Effector memory CD8-positive, alpha-beta T cell (primary cell): Measurements from ENCODE around the gene MPEG1.

ENCODE experiments used
- ATAC-seq: fragments of 150-1000 bp; cut with Tn5 transposase; replicated peaks from 2 replicates; pipeline ENCODE4 v1.10.0; 2021; ENCODE audit warnings: mild to moderate bottlenecking, moderate library complexity
- DNase-seq, 3 experiments: peaks; one replicate each; pipeline ENCODE4 v3.0.0; 2021
- H3K27ac Mint-ChIP-seq, 2 donors: one replicate each; pipeline ENCODE4 v1.8.0; 2022; ENCODE audit warnings: mild to moderate bottlenecking in 2 of 2, mixed read lengths in 2 of 2, moderate library complexity in 2 of 2
- H3K27me3 Mint-ChIP-seq, 2 donors: one replicate each; pipeline ENCODE4 v1.8.0; 2022; ENCODE audit warnings: mixed read lengths in 2 of 2
- H3K36me3 Mint-ChIP-seq: one replicate; pipeline ENCODE4 v1.8.0; 2022; ENCODE audit warnings: mild to moderate bottlenecking, moderate library complexity, mixed read lengths; ENCODE audit not compliant: insufficient read depth
- H3K4me1 Mint-ChIP-seq, 2 donors: one replicate each; pipeline ENCODE4 v1.8.0; 2022; ENCODE audit warnings: low read depth in 2 of 2, mixed read lengths in 2 of 2
- H3K4me3 Mint-ChIP-seq, 2 donors: one replicate each; pipeline ENCODE4 v1.8.0; 2022; ENCODE audit warnings: mild to moderate bottlenecking in 2 of 2, mixed read lengths in 2 of 2, moderate library complexity in 2 of 2
- H3K9me3 Mint-ChIP-seq, 2 donors: one replicate each; pipeline ENCODE4 v1.8.0; 2022; ENCODE audit warnings: mixed read lengths in 2 of 2
- total RNA-seq, 9 experiments: gene quantifications; one replicate each; lab custom pipeline; 2026; lab: John Stamatoyannopoulos, UW

MPEG1 gene, protein sequence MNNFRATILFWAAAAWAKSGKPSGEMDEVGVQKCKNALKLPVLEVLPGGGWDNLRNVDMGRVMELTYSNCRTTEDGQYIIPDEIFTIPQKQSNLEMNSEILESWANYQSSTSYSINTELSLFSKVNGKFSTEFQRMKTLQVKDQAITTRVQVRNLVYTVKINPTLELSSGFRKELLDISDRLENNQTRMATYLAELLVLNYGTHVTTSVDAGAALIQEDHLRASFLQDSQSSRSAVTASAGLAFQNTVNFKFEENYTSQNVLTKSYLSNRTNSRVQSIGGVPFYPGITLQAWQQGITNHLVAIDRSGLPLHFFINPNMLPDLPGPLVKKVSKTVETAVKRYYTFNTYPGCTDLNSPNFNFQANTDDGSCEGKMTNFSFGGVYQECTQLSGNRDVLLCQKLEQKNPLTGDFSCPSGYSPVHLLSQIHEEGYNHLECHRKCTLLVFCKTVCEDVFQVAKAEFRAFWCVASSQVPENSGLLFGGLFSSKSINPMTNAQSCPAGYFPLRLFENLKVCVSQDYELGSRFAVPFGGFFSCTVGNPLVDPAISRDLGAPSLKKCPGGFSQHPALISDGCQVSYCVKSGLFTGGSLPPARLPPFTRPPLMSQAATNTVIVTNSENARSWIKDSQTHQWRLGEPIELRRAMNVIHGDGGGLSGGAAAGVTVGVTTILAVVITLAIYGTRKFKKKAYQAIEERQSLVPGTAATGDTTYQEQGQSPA
- total RNA-seq = 0 to 0.67 (median 0) reads per million in 9 experiments

DNA sequence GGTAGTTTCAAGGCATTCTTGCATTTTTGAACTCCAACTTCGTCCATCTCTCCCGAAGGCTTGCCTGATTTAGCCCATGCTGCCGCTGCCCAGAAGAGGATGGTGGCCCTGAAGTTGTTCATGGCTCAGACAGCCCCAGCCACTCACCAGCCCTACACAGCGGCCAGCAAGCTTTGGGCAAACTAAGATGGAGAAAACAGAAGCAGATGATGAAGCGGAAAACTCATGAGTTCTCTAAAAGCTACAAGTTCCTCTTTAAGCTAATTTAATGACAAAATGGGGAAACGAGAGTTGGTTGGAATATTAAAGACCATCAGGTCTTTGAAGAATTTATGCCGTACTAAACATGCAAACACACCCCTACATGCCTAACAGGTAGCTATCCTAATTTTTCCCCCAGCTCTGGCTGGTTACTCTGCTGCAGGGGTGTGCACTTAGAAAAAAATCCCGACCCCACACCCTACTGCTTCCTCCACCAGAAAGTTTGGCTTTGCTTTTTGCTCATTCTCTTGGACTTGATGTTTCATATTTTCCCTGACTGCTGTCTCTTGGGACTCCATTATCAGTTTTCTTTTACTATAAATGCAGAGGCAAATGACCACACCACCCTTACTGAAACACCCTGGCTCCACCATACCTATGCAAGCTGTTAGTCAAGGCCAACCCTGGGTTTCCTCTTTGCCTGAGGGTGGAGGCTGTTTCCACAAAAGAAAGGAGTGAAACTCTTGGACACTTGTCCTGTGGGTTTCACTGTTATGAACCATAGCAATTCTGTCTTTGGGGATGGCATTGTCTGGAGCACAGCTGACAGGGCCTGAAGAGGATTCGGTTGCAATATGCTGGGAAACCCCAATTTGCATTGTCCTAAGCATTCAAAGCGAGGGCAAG lies at the start of gene MPEG1:
Gene MPEG1, minus strand, starts transcription at position 184 of the 888 bp plus-strand sequence. Its CDS starts 62 bp downstream, at position 122.
- Mint-ChIP-seq H3K4me3 (peak within 1 kb of the TSS in 1 of 2 donors; percentile 41), H3K27me3 (peaks cover 23 to 26% of the 10 kb centered on the region in 2 donors), H3K9me3 (no peaks in the 10 kb centered on the region), H3K27ac (no peak within 1 kb of the TSS), H3K4me1 (peaks cover 2 to 5% of the 10 kb centered on the region in 2 donors), H3K36me3 (no peaks in the 10 kb centered on the region)
- ATAC-seq (peak; percentile 32), DNase-seq (no peak)

- H3K36me3 Mint-ChIP-seq = no peaks in the 10 kb centered on the region
Measured at GRCh38 chr11:59262177-59262818, 49.6 kb upstream of the MPEG1 start.

DNA sequence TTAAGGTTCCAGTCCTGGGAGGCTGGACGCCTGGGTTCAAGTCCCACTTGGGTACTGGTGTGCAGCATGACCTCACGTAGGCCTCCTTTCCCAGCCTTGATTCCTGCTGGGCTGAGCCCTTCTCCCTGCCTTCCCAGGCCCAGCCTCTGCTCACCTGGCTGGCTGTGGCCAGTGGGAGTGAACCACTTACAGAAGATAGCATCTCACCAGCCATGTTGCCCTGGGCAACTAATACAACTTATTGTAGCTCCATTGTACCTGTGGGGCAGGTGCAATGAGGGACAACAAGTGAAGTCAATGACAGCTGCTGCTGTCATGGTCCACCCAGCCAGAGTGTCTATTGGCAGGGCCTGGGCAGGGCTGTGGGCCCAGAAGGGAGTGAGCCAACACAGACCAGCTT lies 48.4 kb upstream of the MPEG1 start:
- Mint-ChIP-seq H3K36me3 (no peaks in the 10 kb centered on the region), H3K4me1 (no peaks in the 10 kb centered on the region), H3K9me3 (no peaks in the 10 kb centered on the region), H3K4me3 (no peak overlapping the region), H3K27ac (no peak overlapping the region), H3K27me3 (peaks cover 6 to 30% of the 10 kb centered on the region in 2 donors)
- no peak for DNase-seq
- no peak for ATAC-seq

More at GRCh38 chr11:59262177-59262818, 49.6 kb upstream of the MPEG1 start:
- no peak for DNase-seq
- Mint-ChIP-seq H3K4me3 (no peak overlapping the region), H3K27me3 (peaks cover 6 to 20% of the 10 kb centered on the region in 2 donors), H3K4me1 (no peaks in the 10 kb centered on the region), H3K27ac (no peak overlapping the region), H3K9me3 (no peaks in the 10 kb centered on the region)
- ATAC-seq = no peak

DNA sequence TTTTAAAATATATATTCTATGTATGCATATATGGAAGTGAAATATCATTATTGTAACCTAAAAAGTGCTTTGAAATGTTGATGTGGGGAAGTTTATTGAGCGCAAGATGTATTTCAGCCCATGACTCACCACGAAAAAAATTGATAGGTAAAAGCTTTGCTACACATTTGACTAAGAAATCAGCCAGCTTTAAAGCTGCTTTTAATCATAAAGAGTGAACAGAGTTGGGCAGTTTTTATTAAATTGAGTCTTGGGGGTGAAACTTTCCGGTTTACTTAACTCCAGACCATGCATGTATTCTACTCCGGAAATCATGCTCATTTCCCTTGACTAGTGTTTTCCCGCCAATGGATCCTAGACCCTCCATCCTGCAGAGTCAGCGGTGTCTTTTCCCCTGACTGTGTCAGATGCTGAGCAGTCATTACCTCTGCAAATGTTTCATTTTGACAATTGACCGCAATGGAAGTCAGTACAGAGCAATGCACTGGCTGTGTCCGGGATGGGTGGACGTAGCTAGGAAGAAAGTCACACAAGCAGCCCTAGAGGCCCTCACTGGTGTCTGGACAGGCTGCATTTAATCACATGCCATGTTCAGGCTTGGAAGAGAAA lies 47.2 kb upstream of the MPEG1 start:
- Mint-ChIP-seq H3K27ac (no peak overlapping the region), H3K9me3 (no peaks in the 10 kb centered on the region), H3K27me3 (peaks cover 12 to 30% of the 10 kb centered on the region in 2 donors), H3K36me3 (no peaks in the 10 kb centered on the region), H3K4me3 (no peak overlapping the region), H3K4me1 (no peaks in the 10 kb centered on the region)
- DNase-seq = no peak
- ATAC-seq = no peak

DNA sequence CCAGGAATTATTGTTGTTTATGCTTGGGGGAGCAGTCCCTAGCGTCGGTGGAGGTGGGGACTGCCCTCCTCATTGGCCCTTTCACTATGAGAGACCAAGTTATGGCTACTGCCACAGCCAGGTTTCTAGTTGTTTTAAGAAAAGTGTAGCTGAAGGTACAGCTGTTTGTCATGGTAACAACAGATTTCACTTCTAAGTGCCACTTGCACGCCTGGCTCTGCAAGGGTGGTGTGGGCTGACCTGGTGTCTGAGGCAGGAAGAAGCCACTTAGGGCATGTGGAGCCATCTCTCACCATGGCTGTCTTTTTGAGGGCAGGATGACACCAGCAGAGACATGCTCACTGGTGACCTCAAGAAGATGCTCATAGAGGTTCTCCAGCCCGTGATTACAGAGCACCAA lies 46.3 kb upstream of the MPEG1 start:
- DNase-seq (no peak), ATAC-seq (no peak)
- Mint-ChIP-seq H3K4me3 (no peak overlapping the region), H3K27ac (no peak overlapping the region), H3K27me3 (peaks cover 17 to 30% of the 10 kb centered on the region in 2 donors), H3K36me3 (no peaks in the 10 kb centered on the region), H3K9me3 (no peaks in the 10 kb centered on the region), H3K4me1 (no peaks in the 10 kb centered on the region)

- ATAC-seq = no peak
- no peak overlapping the region for H3K4me3 Mint-ChIP-seq
- H3K36me3 Mint-ChIP-seq = no peaks in the 10 kb centered on the region
- peaks cover 17 to 24% of the 10 kb centered on the region in 2 donors for H3K27me3 Mint-ChIP-seq
- H3K4me1 Mint-ChIP-seq = no peaks in the 10 kb centered on the region
- H3K9me3 Mint-ChIP-seq = no peaks in the 10 kb centered on the region
- no peak for DNase-seq
- no peak overlapping the region for H3K27ac Mint-ChIP-seq
Measured at GRCh38 chr11:59255281-59255680, 42.6 kb upstream of the MPEG1 start.

DNA sequence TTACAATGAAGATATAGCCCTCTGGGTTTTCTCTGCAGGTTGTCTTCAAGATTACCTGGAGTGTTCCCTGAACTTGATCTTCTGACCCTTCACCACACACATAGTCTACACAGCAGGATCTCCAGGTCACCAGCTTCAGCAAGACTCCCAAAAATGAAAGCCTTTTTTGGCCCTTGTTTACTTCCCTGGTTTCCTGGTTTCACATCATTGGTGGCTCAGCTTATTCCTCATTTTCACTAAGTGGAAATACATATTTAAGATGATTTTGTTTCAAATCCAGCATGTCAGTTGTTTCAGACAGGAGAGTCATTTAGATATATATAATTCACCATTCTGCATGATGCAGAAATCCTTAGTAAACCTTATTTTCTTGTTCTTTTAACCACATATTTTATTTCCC lies 41.6 kb upstream of the MPEG1 start:
- ATAC-seq (no peak), DNase-seq (no peak)
- no peaks in the 10 kb centered on the region for H3K9me3 Mint-ChIP-seq
- no peaks in the 10 kb centered on the region for H3K4me1 Mint-ChIP-seq
- H3K36me3 Mint-ChIP-seq = no peaks in the 10 kb centered on the region
- peaks cover 13 to 17% of the 10 kb centered on the region in 2 donors for H3K27me3 Mint-ChIP-seq
- no peak overlapping the region for H3K4me3 Mint-ChIP-seq
- no peak overlapping the region for H3K27ac Mint-ChIP-seq

DNA sequence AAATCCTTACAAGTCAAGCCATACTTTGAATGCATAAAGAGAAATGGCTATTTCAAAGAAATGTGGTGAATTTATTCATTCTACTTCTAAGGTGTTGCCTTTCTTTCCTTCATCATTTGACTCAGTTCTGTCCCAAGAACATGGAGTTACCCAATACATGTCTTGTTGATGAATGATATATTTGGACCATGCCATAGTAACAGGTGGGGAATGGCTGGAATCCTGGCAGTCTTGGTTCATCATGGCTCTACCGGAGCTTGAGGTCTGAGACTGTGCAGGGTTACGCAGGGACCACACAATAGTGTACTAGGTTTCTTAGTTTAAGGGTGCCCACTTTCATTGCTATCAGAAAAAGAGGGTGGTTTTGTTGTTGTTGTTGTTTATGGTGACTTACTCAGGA lies 40.3 kb upstream of the MPEG1 start:
- H3K27me3 Mint-ChIP-seq = peaks cover 11 to 16% of the 10 kb centered on the region in 2 donors

GRCh38 chr11:59249535-59249934 lies 36.8 kb upstream of the MPEG1 start:
- Mint-ChIP-seq H3K9me3 (no peaks in the 10 kb centered on the region), H3K27ac (no peak overlapping the region), H3K36me3 (no peaks in the 10 kb centered on the region), H3K4me3 (no peak overlapping the region), H3K4me1 (peaks cover 15 to 18% of the 10 kb centered on the region in 2 donors), H3K27me3 (peaks cover 0 to 13% of the 10 kb centered on the region in 2 donors)
- no peak for DNase-seq
- no peak for ATAC-seq

More for the DNA sequence above, 40.3 kb upstream of the MPEG1 start:
- Mint-ChIP-seq H3K4me1 (peaks cover 5 to 8% of the 10 kb centered on the region in 2 donors), H3K9me3 (no peaks in the 10 kb centered on the region), H3K36me3 (no peaks in the 10 kb centered on the region), H3K4me3 (no peak overlapping the region), H3K27ac (no peak overlapping the region)
- DNase-seq (no peak), ATAC-seq (no peak)

DNA sequence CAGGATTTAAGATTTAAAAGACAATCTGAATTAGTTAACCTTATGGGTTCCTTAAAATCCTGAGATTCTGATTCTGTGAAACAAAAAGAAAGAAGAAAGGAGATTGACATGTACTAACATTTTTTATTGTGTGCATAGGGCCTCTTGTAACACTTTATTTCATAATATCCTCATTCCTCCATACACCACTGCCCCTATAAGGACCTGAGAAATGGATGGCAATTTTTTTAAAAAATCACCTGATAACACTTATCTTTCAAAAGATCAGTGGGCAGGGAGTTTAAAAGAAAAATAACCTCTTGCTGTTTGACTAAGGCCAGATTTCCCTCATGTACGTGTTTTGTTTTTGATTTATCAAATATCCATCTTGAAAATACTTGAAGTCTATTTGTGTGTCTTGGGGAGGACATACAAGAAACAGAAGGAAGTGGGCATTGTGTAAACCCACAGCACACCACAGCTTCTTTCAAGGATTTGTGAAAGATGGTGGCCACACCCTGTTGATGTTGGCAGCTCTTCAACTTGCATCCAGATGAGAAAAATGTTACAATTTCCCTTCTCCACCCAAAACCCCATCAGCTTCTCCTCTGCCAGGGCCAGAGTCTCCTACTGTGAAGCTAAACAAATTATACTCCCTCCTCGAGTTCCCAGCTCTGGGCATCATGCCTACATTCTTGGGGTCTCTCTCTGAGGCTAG lies 35.0 kb upstream of the MPEG1 start:
- H3K4me1 Mint-ChIP-seq = peaks cover 15 to 18% of the 10 kb centered on the region in 2 donors
- no peak overlapping the region for H3K27ac Mint-ChIP-seq
- ATAC-seq (peak; percentile 57), DNase-seq (no peak)
- H3K9me3 Mint-ChIP-seq = no peaks in the 10 kb centered on the region
- H3K4me3 Mint-ChIP-seq = no peak overlapping the region
- H3K36me3 Mint-ChIP-seq = no peaks in the 10 kb centered on the region
- H3K27me3 Mint-ChIP-seq = peaks cover 7 to 15% of the 10 kb centered on the region in 2 donors

GRCh38 chr11:59243633-59244032 lies 30.9 kb upstream of the MPEG1 start:
- Mint-ChIP-seq H3K9me3 (no peaks in the 10 kb centered on the region), H3K27ac (no peak overlapping the region), H3K36me3 (no peaks in the 10 kb centered on the region), H3K4me3 (no peak overlapping the region), H3K27me3 (peaks cover 7 to 15% of the 10 kb centered on the region in 2 donors), H3K4me1 (peaks cover 14% of the 10 kb centered on the region in 2 donors)
- ATAC-seq (no peak), DNase-seq (no peak)

- peaks cover 3 to 8% of the 10 kb centered on the region in 2 donors for H3K9me3 Mint-ChIP-seq
- peaks cover 7 to 19% of the 10 kb centered on the region in 2 donors for H3K27me3 Mint-ChIP-seq
- H3K36me3 Mint-ChIP-seq = no peaks in the 10 kb centered on the region
- ATAC-seq (no peak), DNase-seq (no peak)
- no peaks in the 10 kb centered on the region for H3K4me1 Mint-ChIP-seq
- H3K27ac Mint-ChIP-seq = no peak overlapping the region
- no peak overlapping the region for H3K4me3 Mint-ChIP-seq
Measured at GRCh38 chr11:59240322-59240721, 27.6 kb upstream of the MPEG1 start.
